H9 (cell line): ENCODE measurements around the gene SCTR. TPM values are rescaled to one million over a fixed set of nuclear protein-coding genes. Genes with fewer than 3 reads are reported as not detected.

ENCODE experiments used
- DNase-seq: peaks from one replicate; pipeline ENCODE4 v3.0.0-alpha.2; 2017
- H2AFZ ChIP-seq: one replicate; pipeline ENCODE4 v1.6.1; 2013; ENCODE audit warnings: mild to moderate bottlenecking, low read length, control low read depth, moderate library complexity
- H2AK5ac ChIP-seq: 2 replicates; pipeline ENCODE4 v1.6.1; 2013; ENCODE audit warnings: low read length, control low read depth, mixed read lengths; ENCODE audit not compliant: insufficient read length
- H2BK120ac ChIP-seq: one replicate; pipeline ENCODE4 v1.6.1; 2013; ENCODE audit warnings: low read depth, mild to moderate bottlenecking, low read length, control low read depth, inconsistent platforms; ENCODE audit not compliant: poor library complexity, severe bottlenecking
- H2BK12ac ChIP-seq: 2 replicates; pipeline ENCODE4 v1.6.1; 2013; ENCODE audit warnings: low read length, control low read depth, mixed read lengths, low read depth; ENCODE audit not compliant: insufficient read length
- H2BK15ac ChIP-seq: 2 replicates; pipeline ENCODE4 v1.6.1; 2013; ENCODE audit warnings: low read depth, low read length, control low read depth
- H2BK20ac ChIP-seq: one replicate; pipeline ENCODE4 v1.6.1; 2013; ENCODE audit warnings: low read depth, mild to moderate bottlenecking, low read length, control low read depth, inconsistent platforms; ENCODE audit not compliant: poor library complexity, severe bottlenecking
- H2BK5ac ChIP-seq: 2 replicates; pipeline ENCODE4 v1.6.1; 2013; ENCODE audit warnings: low read length, control low read depth, mixed read lengths; ENCODE audit not compliant: insufficient read length
- H3K14ac ChIP-seq: 2 replicates; pipeline ENCODE4 v1.6.1; 2013; ENCODE audit warnings: low read length, control low read depth; ENCODE audit not compliant: insufficient read depth
- H3K18ac ChIP-seq: 2 replicates; pipeline ENCODE4 v1.6.1; 2013; ENCODE audit warnings: low read depth, mild to moderate bottlenecking, mixed read lengths, low read length, control low read depth; ENCODE audit not compliant: insufficient read length
- H3K23ac ChIP-seq: 2 replicates; pipeline ENCODE4 v1.6.1; 2013; ENCODE audit warnings: low read length, control low read depth, mixed read lengths, low read depth; ENCODE audit not compliant: insufficient read length
- H3K23me2 ChIP-seq: 2 replicates; pipeline ENCODE4 v1.6.1; 2013; ENCODE audit warnings: low read depth, mild to moderate bottlenecking, mixed read lengths, low read length, control low read depth; ENCODE audit not compliant: insufficient read length, poor library complexity, severe bottlenecking
- H3K27ac ChIP-seq: 2 replicates; pipeline ENCODE4 v1.5.1; 2013; ENCODE audit warnings: low read length, control low read depth, mixed read lengths, low read depth; ENCODE audit not compliant: insufficient read length
- H3K27me3 ChIP-seq: 2 replicates; pipeline ENCODE4 v1.6.1; 2013; ENCODE audit warnings: low read length, control low read depth, inconsistent platforms; ENCODE audit not compliant: insufficient read depth
- H3K4ac ChIP-seq: 2 replicates; pipeline ENCODE4 v1.6.1; 2013; ENCODE audit warnings: low read depth, mild to moderate bottlenecking, control low read depth, inconsistent platforms, low read length, moderate library complexity
- H3K4me1 ChIP-seq: 2 replicates; pipeline ENCODE4 v1.6.1; 2013; ENCODE audit warnings: low read length, control low read depth, inconsistent platforms; ENCODE audit not compliant: insufficient read depth
- H3K4me2 ChIP-seq: 2 replicates; pipeline ENCODE4 v1.6.1; 2013; ENCODE audit warnings: low read length, control low read depth, mixed read lengths; ENCODE audit not compliant: insufficient read length, insufficient read depth
- H3K56ac ChIP-seq: 2 replicates; pipeline ENCODE4 v1.6.1; 2013; ENCODE audit warnings: low read depth, mild to moderate bottlenecking, mixed read lengths, low read length, control low read depth; ENCODE audit not compliant: insufficient read length
- H3K79me1 ChIP-seq: 2 replicates; pipeline ENCODE4 v1.6.1; 2013; ENCODE audit warnings: low read depth, mild to moderate bottlenecking, moderate library complexity, low read length, control low read depth, inconsistent platforms; ENCODE audit not compliant: insufficient read depth, poor library complexity, severe bottlenecking
- H3K79me2 ChIP-seq: 2 replicates; pipeline ENCODE4 v1.6.1; 2013; ENCODE audit warnings: low read length, control low read depth, inconsistent platforms; ENCODE audit not compliant: insufficient read depth
- H3K9ac ChIP-seq: 2 replicates; pipeline ENCODE4 v1.6.1; 2013; ENCODE audit warnings: low read length, control low read depth, mixed read lengths; ENCODE audit not compliant: insufficient read length; ENCODE audit errors: extremely low read depth
- H3K9me3 ChIP-seq: one replicate; pipeline ENCODE4 v1.6.1; 2013; ENCODE audit warnings: low read depth, low read length, inconsistent platforms; ENCODE audit not compliant: control insufficient read depth
- H3T11ph ChIP-seq: one replicate; pipeline ENCODE4 v1.6.1; 2013; ENCODE audit warnings: mild to moderate bottlenecking, low read length, control low read depth, inconsistent platforms
- H4K20me1 ChIP-seq: one replicate; pipeline ENCODE4 v1.6.1; 2013; ENCODE audit not compliant: control insufficient read depth, insufficient read length, insufficient read depth
- H4K5ac ChIP-seq: 2 replicates; pipeline ENCODE4 v1.6.1; 2013; ENCODE audit warnings: low read depth, mild to moderate bottlenecking, mixed read lengths, low read length, control low read depth; ENCODE audit not compliant: insufficient read length
- H4K8ac ChIP-seq: replicated peaks from 2 replicates; pipeline ENCODE4 v1.6.1; 2013; ENCODE audit warnings: low read length, control low read depth, mixed read lengths, low read depth; ENCODE audit not compliant: insufficient read length
- H4K91ac ChIP-seq: 2 replicates; pipeline ENCODE4 v1.6.1; 2013; ENCODE audit warnings: low read depth, mild to moderate bottlenecking, moderate library complexity, mixed read lengths, low read length, control low read depth; ENCODE audit not compliant: insufficient read length
- H3K27ac Mint-ChIP-seq, 3 experiments: 2 replicates in 2 of 3; 3 replicates in 1 of 3; pipeline ENCODE4 v1.8.0; 2020 to 2021; ENCODE audit warnings: mixed read lengths in 3 of 3, mild to moderate bottlenecking in 1 of 3, moderate library complexity in 1 of 3
- H3K27me3 Mint-ChIP-seq: 2 replicates; pipeline ENCODE4 v1.8.0; 2021; ENCODE audit warnings: low read depth, mild to moderate bottlenecking, moderate library complexity, mixed read lengths
- H3K36me3 Mint-ChIP-seq, 3 experiments: 2 replicates in 2 of 3; 3 replicates in 1 of 3; pipeline ENCODE4 v1.8.0; 2020 to 2021; ENCODE audit warnings: low read depth in 3 of 3, mixed read lengths in 3 of 3; ENCODE audit not compliant: insufficient read depth in 1 of 3
- H3K4me1 Mint-ChIP-seq, 2 experiments: 2 replicates each; pipeline ENCODE4 v1.8.0; 2020; ENCODE audit warnings: mixed read lengths in 2 of 2
- H3K4me3 Mint-ChIP-seq, 2 experiments: 2 replicates in 1 of 2; 3 replicates in 1 of 2; pipeline ENCODE4 v1.8.0; 2020 to 2021; ENCODE audit warnings: mild to moderate bottlenecking in 2 of 2, mixed read lengths in 2 of 2, moderate library complexity in 1 of 2
- H3K9me3 Mint-ChIP-seq, 2 experiments: 2 replicates in 1 of 2; 3 replicates in 1 of 2; pipeline ENCODE4 v1.8.0; 2020; ENCODE audit warnings: mild to moderate bottlenecking in 2 of 2, mixed read lengths in 2 of 2, moderate library complexity in 1 of 2
- CTCF ChIP-seq: fragments of 200-600 bp; sonication (generic); conservative IDR thresholded peaks from 3 replicates; pipeline ENCODE4 v1.8.0; 2021; ENCODE audit warnings: antibody characterized with exemption, mild to moderate bottlenecking
- WGBS: extraction: QIAGEN DNeasy Blood & Tissue Kit; methylation state at CpG from one replicate; pipeline ENCODE4 v1.1.7; 2013; ENCODE audit warnings: missing lambda C conversion rate, low lambda C conversion rate, mixed read lengths; ENCODE audit not compliant: insufficient read length; ENCODE audit errors: extremely low coverage; 5-methylcytosine and 5-hydroxymethylcytosine counted together
- total RNA-seq: library from RNA; stranded (reverse); gene quantifications from 2 replicates; pipeline ENCODE4 v1.2.1, GENCODE V29; 2021

Gene SCTR
- total RNA-seq, 1 experiment from 2014 or later: not detected

GRCh38 chr2:119553687-119554344, 29.5 kb upstream of the SCTR start:
- H3K27ac ChIP-seq: no peak overlapping the region
- Mint-ChIP-seq H3K27ac (no peak overlapping the region), H3K4me1 (no peaks in the 10 kb centered on the region; a peak in 1 of 4 replicates), H3K9me3 (no peaks in the 10 kb centered on the region; a peak in 1 of 5 replicates), H3K36me3 (no peaks in the 10 kb centered on the region), H3K27me3 (peaks cover 4% of the 10 kb centered on the region; the same call in 1 of the 2 replicates), H3K4me3 (no peak overlapping the region)
- no peak overlapping the region for H2BK12ac ChIP-seq
- H3K23ac ChIP-seq: no peak overlapping the region
- no peaks in the 10 kb centered on the region for H3K9me3 ChIP-seq
- H3K79me2 ChIP-seq: no peaks in the 10 kb centered on the region
- no CpG with 5 or more reads among the region's 7 CpGs for WGBS
- no peaks in the 10 kb centered on the region for H3K23me2 ChIP-seq
- H2AK5ac ChIP-seq: no peak overlapping the region
- H3T11ph ChIP-seq: no peak overlapping the region
- no peak overlapping the region for H3K9ac ChIP-seq
- H3K56ac ChIP-seq: no peak overlapping the region
- no peak for DNase-seq
- H3K27me3 ChIP-seq: no peaks in the 10 kb centered on the region
- H2BK120ac ChIP-seq: no peak overlapping the region
- no peak for TF ChIP-seq CTCF
- H3K18ac ChIP-seq: no peak overlapping the region
- H3K79me1 ChIP-seq: no peaks in the 10 kb centered on the region
- H2BK5ac ChIP-seq: no peak overlapping the region
- H3K4me1 ChIP-seq: no peaks in the 10 kb centered on the region
- H2BK20ac ChIP-seq: no peak overlapping the region
- no peak overlapping the region for H4K5ac ChIP-seq
- no peak overlapping the region for H3K14ac ChIP-seq
- H3K4me2 ChIP-seq: no peak overlapping the region
- no peak overlapping the region for H2BK15ac ChIP-seq
- H4K20me1 ChIP-seq: no peaks in the 10 kb centered on the region
- H4K91ac ChIP-seq: no peak overlapping the region
- no peak overlapping the region for H3K4ac ChIP-seq
- H2AFZ ChIP-seq: no peak overlapping the region
- H4K8ac ChIP-seq: no peak overlapping the region
